Mammary epithelial cell (primary cell): ENCODE measurements around the gene TNS1.

Experiments
- EZH2 ChIP-seq: IDR thresholded peaks from 2 replicates; pipeline ENCODE4 v1.6.1; 2012; ENCODE audit warnings: low read length, inconsistent platforms, borderline replicate concordance
- TF ChIP-seq, protein P1 (sequence below), 2 donors: IDR thresholded peaks in 1 of 2; conservative IDR thresholded peaks in 1 of 2; 2 replicates each; pipeline ENCODE4 v1.5.1; 2011 to 2012; ENCODE audit warnings: inconsistent platforms in 2 of 2, low read length in 2 of 2, mild to moderate bottlenecking in 2 of 2, control low read depth in 1 of 2, low read depth in 1 of 2; ENCODE audit not compliant: insufficient read depth in 1 of 2; ENCODE audit errors: extremely low read depth in 1 of 2

DNA sequence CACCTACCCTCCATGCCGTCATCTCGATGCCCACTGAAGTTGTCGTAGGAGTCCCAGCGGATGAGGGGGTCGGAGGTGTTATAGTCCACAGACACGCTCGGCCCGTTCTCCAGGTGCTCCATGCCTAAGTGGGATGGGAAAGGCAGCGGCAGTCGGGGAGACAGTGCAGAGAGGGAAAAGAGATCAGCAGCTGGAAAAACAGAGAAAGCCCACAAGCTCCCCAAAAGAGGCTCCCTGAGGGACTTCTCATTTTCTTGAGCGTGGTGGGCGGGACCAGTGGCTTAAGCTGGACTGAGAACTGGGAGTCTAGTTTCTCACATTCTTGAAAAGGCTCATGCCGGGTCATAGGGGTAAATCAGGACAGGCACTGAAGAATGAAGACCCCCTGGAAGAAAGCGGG is 121.9 kb downstream of the TNS1 start:
- TF ChIP-seq EZH2: no peak
- TF ChIP-seq, protein P1, sequence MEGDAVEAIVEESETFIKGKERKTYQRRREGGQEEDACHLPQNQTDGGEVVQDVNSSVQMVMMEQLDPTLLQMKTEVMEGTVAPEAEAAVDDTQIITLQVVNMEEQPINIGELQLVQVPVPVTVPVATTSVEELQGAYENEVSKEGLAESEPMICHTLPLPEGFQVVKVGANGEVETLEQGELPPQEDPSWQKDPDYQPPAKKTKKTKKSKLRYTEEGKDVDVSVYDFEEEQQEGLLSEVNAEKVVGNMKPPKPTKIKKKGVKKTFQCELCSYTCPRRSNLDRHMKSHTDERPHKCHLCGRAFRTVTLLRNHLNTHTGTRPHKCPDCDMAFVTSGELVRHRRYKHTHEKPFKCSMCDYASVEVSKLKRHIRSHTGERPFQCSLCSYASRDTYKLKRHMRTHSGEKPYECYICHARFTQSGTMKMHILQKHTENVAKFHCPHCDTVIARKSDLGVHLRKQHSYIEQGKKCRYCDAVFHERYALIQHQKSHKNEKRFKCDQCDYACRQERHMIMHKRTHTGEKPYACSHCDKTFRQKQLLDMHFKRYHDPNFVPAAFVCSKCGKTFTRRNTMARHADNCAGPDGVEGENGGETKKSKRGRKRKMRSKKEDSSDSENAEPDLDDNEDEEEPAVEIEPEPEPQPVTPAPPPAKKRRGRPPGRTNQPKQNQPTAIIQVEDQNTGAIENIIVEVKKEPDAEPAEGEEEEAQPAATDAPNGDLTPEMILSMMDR (conservative IDR thresholded peaks at IDR 0.05 in 1 of 2, IDR thresholded peaks at IDR 0.05 in 1 of 2; ENCODE audit: extremely low read depth in 1 of 2, insufficient read depth in 1 of 2, low read depth in 1 of 2, low read length in 2 of 2): no peak
